Measurements from ENCODE around the gene DR1.
"Not testable (repeated sequence)": the region's sequence is repeated elsewhere in the genome, so short reads cannot be mapped to it uniquely, and the experiment has no call there.

Gene DR1

DNA sequence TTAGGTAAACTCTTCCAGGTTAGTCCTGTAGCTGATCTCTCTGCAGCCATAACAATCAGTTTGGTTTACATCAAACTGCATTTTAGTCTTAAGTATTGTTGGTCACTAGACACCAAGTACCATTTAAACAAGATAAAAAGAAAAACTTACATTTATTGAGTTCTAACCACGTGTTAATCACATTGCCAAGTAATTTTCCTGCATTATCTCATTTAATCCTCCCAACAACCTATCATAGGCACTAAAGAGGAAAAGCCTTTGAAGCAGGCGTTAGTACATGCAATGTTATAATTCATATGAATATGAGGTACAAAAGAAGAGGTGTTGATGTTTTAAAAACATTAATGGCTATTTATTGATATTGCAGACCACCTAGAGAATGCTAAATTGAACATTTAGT lies 9.0 kb downstream of the DR1 start:
- peaks cover 48% of the 10 kb centered on the region for H3K36me3 ChIP-seq (ENCODE audit: control insufficient read depth, low read depth, low read length)

DNA sequence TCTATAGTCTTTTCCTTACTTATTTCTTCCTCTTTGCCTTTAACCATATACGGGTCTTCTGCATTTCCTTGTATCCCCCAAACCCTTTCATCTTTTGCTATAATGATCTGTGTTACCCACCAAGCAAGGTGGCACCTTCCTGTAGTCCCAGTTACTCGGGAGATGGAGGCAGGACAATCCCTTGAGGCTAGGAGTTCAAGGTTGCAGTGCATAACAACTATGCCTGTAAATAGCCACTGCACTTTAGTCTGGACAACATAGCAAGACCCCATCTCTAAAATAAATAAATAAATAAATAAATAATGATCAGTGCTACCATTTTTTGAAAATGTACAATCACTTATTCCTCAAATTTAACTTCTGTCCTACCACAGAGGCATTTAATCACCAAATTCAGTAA lies 11.5 kb downstream of the DR1 start:
- H3K36me3 ChIP-seq (ENCODE audit: control insufficient read depth, low read depth, low read length): peaks cover 66% of the 10 kb centered on the region
- H3K4me1 ChIP-seq (ENCODE audit: control insufficient read depth, low read depth, low read length): peaks cover 3% of the 10 kb centered on the region
- H3K4me3 ChIP-seq (ENCODE audit: low read length): no peak overlapping the region
- no peak overlapping the region for H3K9ac ChIP-seq (ENCODE audit: low read length)
- no peaks in the 10 kb centered on the region for H3K27me3 ChIP-seq (ENCODE audit: control insufficient read depth, insufficient read depth, low read length)
- H3K9me3 ChIP-seq (ENCODE audit: control insufficient read depth, low read depth, low read length): no peaks in the 10 kb centered on the region
- no peak overlapping the region for H3K27ac ChIP-seq (ENCODE audit: low read length)

More for the DNA sequence above, 9.0 kb downstream of the DR1 start:
- Histone ChIP-seq H3K4me3 (ENCODE audit: low read length) (no peak overlapping the region), H3K27me3 (ENCODE audit: control insufficient read depth, insufficient read depth, low read length) (no peaks in the 10 kb centered on the region), H3K9me3 (ENCODE audit: control insufficient read depth, low read depth, low read length) (no peaks in the 10 kb centered on the region), H3K27ac (ENCODE audit: low read length) (no peak overlapping the region), H3K9ac (ENCODE audit: low read length) (no peak overlapping the region), H3K4me1 (ENCODE audit: control insufficient read depth, low read depth, low read length) (peaks cover 8% of the 10 kb centered on the region)

GRCh38 chr1:93358293-93358692 lies 12.6 kb downstream of the DR1 start:
- Histone ChIP-seq H3K27me3 (ENCODE audit: control insufficient read depth, insufficient read depth, low read length) (no peaks in the 10 kb centered on the region), H3K36me3 (ENCODE audit: control insufficient read depth, low read depth, low read length) (peaks cover 65% of the 10 kb centered on the region), H3K27ac (ENCODE audit: low read length) (no peak overlapping the region), H3K4me3 (ENCODE audit: low read length) (no peak overlapping the region), H3K9me3 (ENCODE audit: control insufficient read depth, low read depth, low read length) (no peaks in the 10 kb centered on the region), H3K9ac (ENCODE audit: low read length) (no peak overlapping the region), H3K4me1 (ENCODE audit: control insufficient read depth, low read depth, low read length) (peaks cover 3% of the 10 kb centered on the region)

DNA sequence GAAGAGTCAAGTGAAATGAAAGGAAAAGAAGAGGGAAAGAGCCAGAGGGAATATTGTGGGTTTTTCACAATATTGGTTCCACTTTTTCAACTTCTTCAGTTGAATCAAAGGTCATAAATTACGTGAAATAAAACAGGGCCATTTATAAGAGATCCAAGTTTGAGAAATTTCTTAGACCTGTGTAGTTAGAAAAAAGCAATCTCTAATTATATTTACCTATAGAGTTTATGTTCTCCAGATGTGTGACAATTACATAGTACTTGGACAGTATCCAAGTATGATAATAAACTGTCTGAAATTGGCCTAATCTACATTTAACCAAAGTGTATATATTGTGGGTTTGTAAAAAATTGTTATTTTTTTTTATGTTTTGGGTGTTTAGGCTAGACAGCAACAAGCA lies 14.4 kb downstream of the DR1 start:
- no peak overlapping the region for H3K27ac ChIP-seq (ENCODE audit: low read length)
- no peak overlapping the region for H3K4me3 ChIP-seq (ENCODE audit: low read length)
- H3K27me3 ChIP-seq (ENCODE audit: control insufficient read depth, insufficient read depth, low read length): no peaks in the 10 kb centered on the region
- no peak overlapping the region for H3K9ac ChIP-seq (ENCODE audit: low read length)
- H3K36me3 ChIP-seq (ENCODE audit: control insufficient read depth, low read depth, low read length): peaks cover 57% of the 10 kb centered on the region
- H3K9me3 ChIP-seq (ENCODE audit: control insufficient read depth, low read depth, low read length): no peaks in the 10 kb centered on the region
- peaks cover 3% of the 10 kb centered on the region for H3K4me1 ChIP-seq (ENCODE audit: control insufficient read depth, low read depth, low read length)

DNA sequence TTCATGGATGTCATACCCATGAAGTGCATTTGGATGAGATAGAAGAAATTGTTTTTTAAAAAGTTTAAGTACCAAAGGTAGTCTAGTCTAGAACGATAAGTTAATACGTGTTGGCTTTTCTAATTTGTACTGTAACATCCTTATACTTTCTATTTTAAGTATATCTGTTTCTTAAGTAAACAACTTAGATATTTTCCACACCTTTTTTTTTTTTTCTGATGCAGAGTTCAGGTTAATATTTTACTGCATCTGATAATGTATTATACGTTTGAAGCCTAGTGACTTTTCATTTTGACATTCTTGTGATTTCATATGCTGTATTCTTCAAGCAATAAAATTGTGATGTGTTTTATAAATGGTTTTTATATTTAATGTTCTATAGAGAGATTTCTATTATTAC lies 16.5 kb downstream of the DR1 start:
- Histone ChIP-seq H3K4me3 (ENCODE audit: low read length) (no peak overlapping the region), H3K4me1 (ENCODE audit: control insufficient read depth, low read depth, low read length) (peaks cover 3% of the 10 kb centered on the region), H3K27ac (ENCODE audit: low read length) (no peak overlapping the region), H3K36me3 (ENCODE audit: control insufficient read depth, low read depth, low read length) (peaks cover 52% of the 10 kb centered on the region), H3K27me3 (ENCODE audit: control insufficient read depth, insufficient read depth, low read length) (no peaks in the 10 kb centered on the region), H3K9me3 (ENCODE audit: control insufficient read depth, low read depth, low read length) (no peaks in the 10 kb centered on the region), H3K9ac (ENCODE audit: low read length) (no peak overlapping the region)

DNA sequence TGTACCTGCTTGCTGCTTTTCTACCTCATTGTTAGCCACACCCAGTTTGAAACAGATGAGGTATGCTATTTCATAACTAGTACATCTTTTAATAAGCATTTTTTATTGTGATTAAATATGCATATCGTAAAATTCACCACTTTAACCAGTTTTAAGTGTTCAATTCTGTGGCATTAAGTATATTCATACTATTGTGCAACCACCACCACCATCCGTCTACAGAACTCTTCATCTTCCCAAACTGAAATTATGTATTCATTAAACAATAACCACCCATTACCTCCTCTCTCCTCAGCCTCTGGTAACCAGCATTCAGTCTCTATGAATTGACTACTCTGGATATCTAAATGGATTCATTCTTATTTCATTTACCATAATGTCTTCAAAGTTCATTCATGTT lies 20.1 kb downstream of the DR1 start:
- Histone ChIP-seq H3K9ac (ENCODE audit: low read length) (no peak overlapping the region), H3K4me3 (ENCODE audit: low read length) (no peak overlapping the region), H3K27ac (ENCODE audit: low read length) (no peak overlapping the region), H3K9me3 (ENCODE audit: control insufficient read depth, low read depth, low read length) (no peaks in the 10 kb centered on the region), H3K4me1 (ENCODE audit: control insufficient read depth, low read depth, low read length) (no peaks in the 10 kb centered on the region), H3K27me3 (ENCODE audit: control insufficient read depth, insufficient read depth, low read length) (no peaks in the 10 kb centered on the region), H3K36me3 (ENCODE audit: control insufficient read depth, low read depth, low read length) (peaks cover 31% of the 10 kb centered on the region)

DNA sequence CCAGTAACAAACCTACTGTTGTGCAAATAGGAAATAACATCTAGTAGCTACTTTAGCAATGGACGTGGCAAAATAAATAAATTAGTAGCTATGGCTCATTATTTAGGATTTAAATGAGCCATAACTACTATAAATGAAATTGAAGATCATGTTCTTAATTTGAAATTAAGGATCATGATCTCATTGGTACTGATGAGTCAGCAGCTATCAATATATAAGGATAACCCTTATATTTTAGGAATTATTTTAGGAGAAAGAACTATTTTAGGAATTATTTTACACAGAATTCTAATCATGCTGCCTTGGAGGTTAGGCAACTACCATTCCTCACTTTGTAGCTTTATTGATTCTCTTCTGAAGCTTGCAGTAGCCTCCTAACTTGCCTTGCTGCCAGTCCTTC lies 24.0 kb downstream of the DR1 start:
- Histone ChIP-seq H3K4me3 (ENCODE audit: low read length) (no peak overlapping the region), H3K36me3 (ENCODE audit: control insufficient read depth, low read depth, low read length) (peaks cover 9% of the 10 kb centered on the region), H3K4me1 (ENCODE audit: control insufficient read depth, low read depth, low read length) (no peaks in the 10 kb centered on the region), H3K9ac (ENCODE audit: low read length) (no peak overlapping the region), H3K27me3 (ENCODE audit: control insufficient read depth, insufficient read depth, low read length) (no peaks in the 10 kb centered on the region), H3K27ac (ENCODE audit: low read length) (no peak overlapping the region), H3K9me3 (ENCODE audit: control insufficient read depth, low read depth, low read length) (no peaks in the 10 kb centered on the region)

DNA sequence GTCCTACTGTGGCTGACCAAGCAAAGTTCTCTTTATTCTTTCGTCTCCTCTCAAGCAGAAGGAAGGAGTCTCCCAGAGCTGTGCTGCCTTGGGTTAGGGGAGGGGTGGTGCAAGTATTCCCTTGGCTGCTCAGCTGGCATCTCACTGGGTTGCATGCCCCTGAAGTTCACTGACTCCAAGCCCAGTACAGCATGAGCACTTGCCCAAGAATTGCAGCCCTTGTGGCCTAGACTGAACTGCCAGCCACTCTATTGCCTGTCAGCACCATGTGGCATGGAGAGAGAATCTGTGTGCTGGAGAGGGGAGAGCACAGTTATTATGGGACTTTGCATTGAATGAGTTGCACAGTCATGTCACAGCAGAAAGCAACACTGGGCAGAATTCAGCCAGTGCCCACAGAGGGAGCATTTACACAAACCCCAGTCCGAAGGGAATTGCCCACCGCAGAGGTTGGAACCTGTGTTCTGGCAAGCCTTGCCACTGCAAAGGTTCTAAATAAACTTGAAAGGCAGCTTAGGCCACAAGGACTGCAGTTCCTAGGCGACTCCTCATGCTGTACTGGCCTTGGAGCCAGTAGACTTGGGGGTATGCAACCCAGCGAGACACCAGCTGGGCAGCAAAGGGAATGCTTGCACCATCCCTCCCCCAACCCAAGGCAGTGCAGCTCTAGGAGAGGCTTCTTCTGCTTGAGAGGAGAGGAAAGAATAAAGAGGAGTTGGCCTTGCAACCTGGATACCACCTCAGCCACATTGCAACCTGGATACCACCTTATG lies 28.8 kb downstream of the DR1 start:
- no peaks in the 10 kb centered on the region for H3K27me3 ChIP-seq (ENCODE audit: control insufficient read depth, insufficient read depth, low read length)
- no peak overlapping the region for H3K9ac ChIP-seq (ENCODE audit: low read length)
- no peaks in the 10 kb centered on the region for H3K36me3 ChIP-seq (ENCODE audit: control insufficient read depth, low read depth, low read length)

GRCh38 chr1:93384656-93385055 lies 38.9 kb downstream of the DR1 start:
- no peaks in the 10 kb centered on the region for H3K27me3 ChIP-seq (ENCODE audit: control insufficient read depth, insufficient read depth, low read length)
- H3K9ac ChIP-seq (ENCODE audit: low read length): no peak overlapping the region
- H3K36me3 ChIP-seq (ENCODE audit: control insufficient read depth, low read depth, low read length): no peaks in the 10 kb centered on the region
- H3K4me1 ChIP-seq (ENCODE audit: control insufficient read depth, low read depth, low read length): no peaks in the 10 kb centered on the region
- H3K27ac ChIP-seq (ENCODE audit: low read length): no peak overlapping the region
- H3K9me3 ChIP-seq (ENCODE audit: control insufficient read depth, low read depth, low read length): peaks cover 5% of the 10 kb centered on the region
- H3K4me3 ChIP-seq (ENCODE audit: low read length): no peak overlapping the region

More for the DNA sequence above, 28.8 kb downstream of the DR1 start:
- Histone ChIP-seq H3K27ac (ENCODE audit: low read length) (no peak overlapping the region), H3K4me3 (ENCODE audit: low read length) (no peak overlapping the region), H3K4me1 (ENCODE audit: control insufficient read depth, low read depth, low read length) (no peaks in the 10 kb centered on the region), H3K9me3 (ENCODE audit: control insufficient read depth, low read depth, low read length) (peaks cover 13% of the 10 kb centered on the region)

- not testable (repeated sequence) for H3K27me3 ChIP-seq (ENCODE audit: control insufficient read depth, insufficient read depth, low read length); H3K27ac ChIP-seq (ENCODE audit: low read length); H3K9ac ChIP-seq (ENCODE audit: low read length); H3K4me3 ChIP-seq (ENCODE audit: low read length); H3K36me3 ChIP-seq (ENCODE audit: control insufficient read depth, low read depth, low read length); H3K9me3 ChIP-seq (ENCODE audit: control insufficient read depth, low read depth, low read length); H3K4me1 ChIP-seq (ENCODE audit: control insufficient read depth, low read depth, low read length)
Observed at GRCh38 chr1:93386268-93386667, 40.6 kb downstream of the DR1 start.

DNA sequence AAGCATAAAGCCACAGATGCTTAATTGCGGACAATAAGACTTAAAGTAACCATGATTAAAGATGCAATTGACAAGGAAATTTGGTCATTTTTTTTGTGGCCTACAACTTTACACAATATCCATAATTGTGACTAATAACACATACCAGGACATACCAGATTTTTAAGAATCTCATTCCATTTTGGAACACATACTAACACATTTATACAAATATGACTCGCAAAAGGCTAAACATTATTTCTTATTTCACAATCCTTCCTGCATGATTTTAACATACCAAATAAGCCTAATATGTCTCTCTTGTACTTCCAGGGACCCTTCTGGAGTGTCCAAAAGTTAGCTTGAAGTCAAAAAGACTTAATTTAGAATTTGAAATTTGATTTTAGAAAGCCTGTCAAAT lies 48.8 kb downstream of the DR1 start:
- Histone ChIP-seq H3K9ac (ENCODE audit: low read length) (no peak overlapping the region), H3K27me3 (ENCODE audit: control insufficient read depth, insufficient read depth, low read length) (no peaks in the 10 kb centered on the region), H3K36me3 (ENCODE audit: control insufficient read depth, low read depth, low read length) (no peaks in the 10 kb centered on the region), H3K4me1 (ENCODE audit: control insufficient read depth, low read depth, low read length) (no peaks in the 10 kb centered on the region), H3K9me3 (ENCODE audit: control insufficient read depth, low read depth, low read length) (no peaks in the 10 kb centered on the region), H3K4me3 (ENCODE audit: low read length) (no peak overlapping the region), H3K27ac (ENCODE audit: low read length) (no peak overlapping the region)

GRCh38 chr1:93395195-93395594 lies 49.5 kb downstream of the DR1 start:
- H3K9me3 ChIP-seq (ENCODE audit: control insufficient read depth, low read depth, low read length): no peaks in the 10 kb centered on the region
- no peak overlapping the region for H3K27ac ChIP-seq (ENCODE audit: low read length)
- no peaks in the 10 kb centered on the region for H3K4me1 ChIP-seq (ENCODE audit: control insufficient read depth, low read depth, low read length)
- H3K27me3 ChIP-seq (ENCODE audit: control insufficient read depth, insufficient read depth, low read length): no peaks in the 10 kb centered on the region
- H3K4me3 ChIP-seq (ENCODE audit: low read length): no peak overlapping the region
- no peak overlapping the region for H3K9ac ChIP-seq (ENCODE audit: low read length)
- no peaks in the 10 kb centered on the region for H3K36me3 ChIP-seq (ENCODE audit: control insufficient read depth, low read depth, low read length)
